LNCAP (cell line): Measurements from ENCODE around the gene GULP1.

Source experiments
- CTCF ChIP-seq: fragments of 450-650 bp; IDR thresholded peaks from 2 replicates; pipeline ENCODE4 v1.5.1; 2017; ENCODE audit warnings: mild to moderate bottlenecking

GULP1 gene

DNA sequence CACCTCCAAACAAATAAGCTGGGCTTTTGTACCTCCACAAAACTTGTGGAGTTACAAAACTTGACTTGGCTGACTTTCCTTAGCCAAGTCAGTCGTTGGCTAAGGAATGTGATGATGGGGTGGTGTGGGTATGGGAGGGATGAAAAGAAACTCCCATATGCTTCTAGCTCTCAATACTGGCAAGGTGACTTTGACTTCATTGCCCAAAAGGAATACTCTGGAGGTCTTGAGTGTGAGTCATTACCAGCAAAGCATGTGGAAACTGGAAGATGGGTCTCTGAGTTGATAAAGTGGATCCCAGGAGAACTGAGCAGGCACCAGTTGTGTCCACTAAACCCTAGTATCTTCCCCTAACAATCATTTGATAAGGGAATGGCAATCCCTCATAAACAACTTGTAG lies 226.7 kb downstream of the GULP1 start:
- TF ChIP-seq CTCF = no peak

- no peak for TF ChIP-seq CTCF
These were observed 227.5 kb downstream of the GULP1 start for GRCh38 chr2:188519136-188519535.

- TF ChIP-seq CTCF = no peak
These were observed 230.8 kb downstream of the GULP1 start for GRCh38 chr2:188522517-188522916.

GRCh38 chr2:188523919-188524318 lies 232.2 kb downstream of the GULP1 start:
- TF ChIP-seq CTCF = no peak

- peak; percentile 57 for TF ChIP-seq CTCF
These were observed 232.9 kb downstream of the GULP1 start for GRCh38 chr2:188524519-188525113.

DNA sequence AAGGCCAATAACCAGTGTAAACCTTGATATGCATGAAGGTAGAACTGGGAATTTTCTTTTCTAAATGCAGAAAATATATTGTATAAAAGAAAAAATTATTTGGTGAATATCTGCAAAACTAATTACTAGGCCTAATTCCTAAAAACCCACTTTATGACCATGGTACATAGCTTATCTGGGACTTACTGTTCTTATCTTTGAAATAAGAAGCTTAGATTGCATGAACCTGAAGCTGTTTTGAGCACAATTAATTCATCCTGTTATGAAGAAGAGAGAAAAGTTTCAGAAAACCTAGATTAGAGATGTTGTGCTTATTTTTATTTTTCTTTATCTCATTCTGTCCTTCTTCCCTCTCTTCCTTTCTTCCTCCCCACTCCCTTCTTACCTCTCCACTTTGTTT lies 235.0 kb downstream of the GULP1 start:
- TF ChIP-seq CTCF = no peak

- no peak for TF ChIP-seq CTCF
These were observed 235.5 kb downstream of the GULP1 start for GRCh38 chr2:188527141-188527540.

- TF ChIP-seq CTCF = no peak
These were observed 235.9 kb downstream of the GULP1 start for GRCh38 chr2:188527581-188527993.
